Activated naive CD4-positive, alpha-beta T cell treated with anti-CD3 and anti-CD28 coated beads, Interleukin-2, amount 50 U/mL, for 16 hours (primary cell): ENCODE results near the gene SYTL2.
"Not testable (repeated sequence)": the region's sequence is repeated elsewhere in the genome, so short reads cannot be mapped to it uniquely, and the experiment has no call there.

Experiments
- DNase-seq: peaks from one replicate; pipeline ENCODE4 v3.0.0-alpha.2; 2020

SYTL2 gene, protein sequence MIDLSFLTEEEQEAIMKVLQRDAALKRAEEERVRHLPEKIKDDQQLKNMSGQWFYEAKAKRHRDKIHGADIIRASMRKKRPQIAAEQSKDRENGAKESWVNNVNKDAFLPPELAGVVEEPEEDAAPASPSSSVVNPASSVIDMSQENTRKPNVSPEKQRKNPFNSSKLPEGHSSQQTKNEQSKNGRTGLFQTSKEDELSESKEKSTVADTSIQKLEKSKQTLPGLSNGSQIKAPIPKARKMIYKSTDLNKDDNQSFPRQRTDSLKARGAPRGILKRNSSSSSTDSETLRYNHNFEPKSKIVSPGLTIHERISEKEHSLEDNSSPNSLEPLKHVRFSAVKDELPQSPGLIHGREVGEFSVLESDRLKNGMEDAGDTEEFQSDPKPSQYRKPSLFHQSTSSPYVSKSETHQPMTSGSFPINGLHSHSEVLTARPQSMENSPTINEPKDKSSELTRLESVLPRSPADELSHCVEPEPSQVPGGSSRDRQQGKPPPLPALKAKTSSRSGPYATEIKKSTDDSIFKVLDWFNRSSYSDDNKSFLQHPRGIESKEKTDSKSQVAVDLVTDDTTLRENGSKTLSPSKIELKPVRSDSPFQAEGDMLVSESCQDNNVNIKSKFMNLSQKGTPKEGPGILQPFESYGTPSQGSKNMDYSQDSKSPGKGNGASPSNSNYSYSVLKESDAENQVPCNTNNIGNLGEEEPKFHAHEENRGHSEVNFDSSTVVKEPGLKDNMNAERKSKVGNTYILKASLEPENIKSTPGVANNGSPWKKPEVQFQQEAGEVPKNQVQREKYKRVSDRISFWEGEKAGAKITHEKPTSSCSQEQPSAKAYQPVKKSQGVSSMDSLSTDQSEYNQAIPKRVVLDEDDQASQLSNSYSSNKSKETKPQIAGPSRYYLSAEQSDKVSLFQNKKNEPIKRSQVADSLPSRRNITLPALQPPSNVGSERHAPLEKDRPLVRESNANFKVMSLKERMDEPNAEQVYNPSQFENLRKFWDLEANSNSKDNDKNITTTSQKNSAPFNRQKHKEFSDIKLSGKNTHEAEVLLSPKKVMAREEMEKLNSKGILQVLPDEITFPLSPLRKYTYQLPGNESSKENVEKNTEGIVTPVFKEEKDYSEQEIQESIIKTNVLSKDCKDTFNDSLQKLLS (N-terminal part only)

DNA sequence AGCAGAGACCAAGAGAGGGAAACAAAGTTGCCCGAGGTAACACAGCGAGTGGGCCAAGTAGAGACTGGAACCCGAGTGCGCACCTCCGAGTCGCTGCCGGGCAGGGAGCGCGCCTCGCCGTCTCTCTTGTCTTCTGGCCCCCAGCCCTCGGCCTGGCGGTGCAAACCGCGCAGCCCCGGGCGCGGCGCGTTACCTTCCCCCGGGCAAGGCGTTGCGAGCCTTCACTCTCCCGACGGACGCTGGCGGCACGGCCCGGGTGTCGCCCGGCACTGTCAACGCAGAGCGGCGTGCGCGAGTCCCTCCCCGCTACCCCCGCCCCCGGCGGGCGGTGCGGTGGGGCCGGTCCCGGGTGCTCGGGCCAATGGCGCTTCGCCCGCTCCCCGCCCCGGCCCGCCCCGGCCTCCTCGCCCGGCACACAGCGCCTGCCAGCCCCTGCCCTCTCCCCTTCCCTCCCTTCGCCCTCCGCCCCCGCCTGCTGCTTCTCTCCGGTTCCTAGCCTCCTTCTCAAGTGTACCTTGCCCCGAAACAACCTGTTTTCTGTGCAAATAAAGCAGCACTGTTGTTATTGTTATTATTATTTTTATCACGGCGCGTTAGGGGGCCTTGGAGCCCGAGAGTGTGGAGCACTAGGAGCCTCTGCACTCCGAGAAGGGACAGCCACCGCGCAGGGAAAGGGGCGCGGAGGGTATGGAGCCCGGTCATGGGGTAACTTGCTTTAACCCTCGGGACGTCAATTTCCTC lies at the start of gene SYTL2:
Gene SYTL2 (minus strand): TSS at position 271 of the 741 bp plus-strand sequence. CDS start 53,416 bp downstream, outside the sequence.
- peak; percentile 76 for DNase-seq

DNA sequence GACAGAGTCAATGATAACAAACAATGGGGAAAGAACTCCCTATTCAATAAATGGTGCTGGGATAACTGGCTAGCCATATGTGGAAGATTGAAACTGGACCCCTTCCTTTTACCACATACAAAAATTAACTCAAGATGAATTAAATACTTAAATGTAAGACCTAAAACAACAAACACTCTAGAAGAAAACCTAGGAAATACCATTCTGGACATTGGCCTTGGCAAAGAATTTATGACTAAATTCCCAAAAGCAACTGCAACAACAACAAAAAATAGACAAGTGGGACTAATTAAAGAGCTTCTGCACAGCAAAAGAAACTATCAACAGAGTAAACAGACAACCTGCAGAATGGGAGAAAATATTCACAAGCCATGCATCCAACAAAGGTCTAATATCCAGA lies 48.6 kb upstream of the SYTL2 start:
- DNase-seq: not testable (repeated sequence)

GRCh38 chr11:85857098-85857497 lies 46.2 kb upstream of the SYTL2 start:
- no peak for DNase-seq

- no peak for DNase-seq
These were observed 44.4 kb upstream of the SYTL2 start, which contains the start of gene CCDC83 for GRCh38 chr11:85855341-85855656. Gene CCDC83 (plus strand): TSS chr11:85855383. CDS start chr11:85865124, 9,741 bp downstream.

GRCh38 chr11:85854557-85855340 lies 43.8 kb upstream of the SYTL2 start:
- DNase-seq: peak; percentile 88

DNA sequence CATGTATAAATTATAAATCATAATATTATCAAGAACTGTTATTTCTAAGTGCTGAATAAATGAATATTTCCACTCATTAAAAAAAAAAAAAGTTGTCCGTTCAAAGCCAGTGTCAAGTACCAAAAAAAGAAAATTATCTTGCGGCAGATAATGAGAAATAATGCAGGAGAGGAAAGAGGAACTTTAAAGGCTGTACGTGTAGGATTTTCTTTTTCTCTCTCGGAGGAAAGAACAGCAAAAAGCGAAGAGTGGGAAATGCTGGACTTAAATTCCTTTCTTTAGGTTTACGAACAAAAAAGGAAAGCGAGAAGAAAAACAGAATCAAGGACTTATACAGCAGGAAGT lies 43.2 kb upstream of the SYTL2 start:
- no peak for DNase-seq

- DNase-seq: not testable (repeated sequence)
These were observed 42.6 kb upstream of the SYTL2 start for GRCh38 chr11:85853541-85853940.

GRCh38 chr11:85852754-85853153 lies 41.8 kb upstream of the SYTL2 start:
- DNase-seq: not testable (repeated sequence)

GRCh38 chr11:85848556-85848955 lies 37.6 kb upstream of the SYTL2 start:
- no peak for DNase-seq

GRCh38 chr11:85848006-85848405 lies 37.1 kb upstream of the SYTL2 start:
- DNase-seq: no peak

GRCh38 chr11:85847436-85847835 lies 36.5 kb upstream of the SYTL2 start:
- no peak for DNase-seq

GRCh38 chr11:85845124-85845631 lies 34.2 kb upstream of the SYTL2 start:
- no peak for DNase-seq

DNA sequence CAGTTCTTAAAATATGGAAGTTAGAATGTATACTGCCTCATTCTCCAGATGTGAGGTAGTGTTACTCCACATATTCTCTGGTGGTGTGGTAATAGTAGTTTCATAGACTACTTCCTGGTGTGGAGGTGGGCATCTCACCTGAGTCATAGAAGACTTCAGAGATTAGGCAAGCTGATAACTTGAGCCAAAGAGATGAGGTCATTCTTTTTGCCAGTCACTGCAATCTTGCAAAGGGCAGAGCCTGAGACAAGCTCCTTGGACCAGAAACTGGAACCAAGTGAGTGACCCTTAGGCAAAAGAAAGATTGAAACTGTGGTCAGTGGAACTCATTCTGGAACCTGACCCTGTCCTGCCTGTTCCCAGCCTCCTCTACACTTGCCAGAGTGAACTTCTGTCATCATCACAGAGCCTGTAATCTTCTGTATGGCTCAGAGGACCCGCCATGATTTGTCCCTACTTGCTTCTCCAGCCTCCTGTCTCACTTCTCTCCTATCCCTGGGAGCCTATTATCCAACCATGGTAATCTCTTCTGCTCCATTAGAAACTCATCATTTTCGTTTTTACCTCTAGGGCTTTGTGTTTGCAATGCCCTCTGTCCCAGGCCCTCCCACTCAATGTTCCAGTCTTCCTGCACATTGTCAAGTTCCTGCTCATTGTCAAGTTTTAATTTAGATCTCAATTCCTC lies 33.6 kb upstream of the SYTL2 start:
- no peak for DNase-seq

DNA sequence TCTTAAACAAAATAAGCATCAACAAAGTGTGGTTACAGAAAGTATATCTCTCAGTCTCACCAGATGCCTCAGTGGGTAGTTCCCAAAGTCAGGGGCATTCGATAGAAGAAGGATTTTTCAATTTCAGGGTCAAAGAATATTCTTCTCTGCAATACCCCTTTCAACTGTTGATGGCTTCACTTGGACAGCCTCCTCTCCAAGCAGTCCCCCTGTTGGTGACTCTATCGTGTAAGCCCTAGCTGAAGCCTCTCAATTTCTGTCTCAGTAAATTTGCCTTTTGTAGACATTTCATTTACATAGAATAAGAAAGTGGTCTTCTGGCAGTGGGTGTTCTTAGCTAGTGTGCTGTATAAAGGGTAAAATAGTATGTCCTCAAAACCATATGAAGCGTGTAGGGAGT lies 33.0 kb upstream of the SYTL2 start:
- no peak for DNase-seq

- DNase-seq: not testable (repeated sequence)
These were observed 30.0 kb upstream of the SYTL2 start for GRCh38 chr11:85840932-85841331.

DNA sequence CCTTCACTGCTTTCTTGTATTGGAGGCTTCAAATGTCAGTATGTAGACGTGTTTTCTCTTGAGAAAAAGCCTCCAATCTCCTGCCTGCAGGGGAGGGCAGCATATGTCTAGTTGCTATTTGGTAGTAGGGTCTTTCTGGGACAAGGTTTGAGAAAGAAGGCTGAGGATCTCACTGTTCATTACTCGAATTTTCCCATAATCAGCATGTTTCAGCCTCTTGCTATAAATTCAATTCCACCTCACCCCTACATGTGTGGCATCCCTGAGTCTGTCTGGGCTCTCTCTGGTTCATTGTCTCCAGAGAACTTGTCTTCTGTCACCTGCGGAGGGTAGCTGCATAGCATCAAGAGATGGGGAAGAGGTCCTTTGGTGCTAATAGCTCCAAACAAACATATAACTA lies 24.8 kb upstream of the SYTL2 start:
- DNase-seq: no peak

DNA sequence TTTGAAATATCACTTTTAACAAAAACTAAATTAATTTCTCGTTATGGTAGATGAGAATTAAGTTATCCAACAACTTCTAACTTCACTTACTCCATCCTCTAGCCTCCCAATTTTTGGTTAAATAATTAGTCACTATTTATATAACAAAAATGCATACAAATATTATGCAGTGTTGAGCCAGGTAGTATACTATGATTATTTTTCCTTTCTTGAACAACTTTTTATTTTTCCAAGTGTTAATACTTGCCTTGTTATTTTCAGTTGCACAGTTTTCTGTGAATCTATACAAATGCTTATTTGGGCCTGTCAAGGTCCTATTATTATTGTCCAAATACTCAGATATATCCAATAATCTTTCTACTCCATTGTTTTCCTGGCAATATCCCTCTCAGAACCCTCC lies 24.3 kb upstream of the SYTL2 start:
- DNase-seq: no peak

- DNase-seq: no peak
These were observed 20.1 kb upstream of the SYTL2 start for GRCh38 chr11:85831050-85831449.

DNA sequence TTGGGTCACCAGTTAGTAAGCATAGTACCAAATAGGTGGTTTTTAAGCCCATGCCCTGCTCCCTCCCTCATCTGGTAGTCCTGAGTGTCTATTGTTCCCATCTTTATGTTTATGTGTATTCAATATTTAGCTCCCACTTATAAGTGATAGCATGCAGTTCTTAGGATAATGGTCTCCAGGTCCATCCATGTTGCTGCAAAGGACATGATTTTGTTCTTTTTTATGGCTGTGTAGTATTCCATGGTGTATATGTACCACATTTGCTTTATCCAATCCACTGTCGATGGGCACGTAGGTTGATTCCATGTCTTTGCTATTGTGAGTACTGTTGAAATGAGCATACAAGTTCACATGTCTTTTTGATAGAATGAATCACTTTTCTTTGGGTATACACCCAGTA lies 18.2 kb upstream of the SYTL2 start:
- no peak for DNase-seq

DNA sequence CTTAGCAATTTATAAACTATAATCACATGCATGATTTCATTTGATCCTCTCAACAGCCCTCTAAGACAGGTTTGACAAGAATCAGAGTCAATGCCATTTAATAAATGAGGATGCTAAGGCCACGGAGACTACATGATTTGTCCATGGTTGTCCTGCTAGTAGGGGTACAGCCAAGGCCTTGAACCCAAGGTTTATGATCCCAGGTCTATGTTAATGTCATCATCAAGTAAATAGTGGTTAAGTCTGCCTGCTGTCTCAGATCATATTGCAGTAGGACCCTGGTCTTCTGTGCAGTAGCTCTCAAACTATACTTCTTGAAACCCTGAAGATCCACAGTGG lies 17.7 kb upstream of the SYTL2 start:
- no peak for DNase-seq
